GM21367 (cell line): ENCODE data around the gene SSH2.

Source experiments
- ATAC-seq: cut with Tn5 transposase; IDR thresholded peaks from one replicate; pipeline ENCODE4 v1.9.1; 2021; ENCODE audit not compliant: unreplicated experiment

Gene SSH2

DNA sequence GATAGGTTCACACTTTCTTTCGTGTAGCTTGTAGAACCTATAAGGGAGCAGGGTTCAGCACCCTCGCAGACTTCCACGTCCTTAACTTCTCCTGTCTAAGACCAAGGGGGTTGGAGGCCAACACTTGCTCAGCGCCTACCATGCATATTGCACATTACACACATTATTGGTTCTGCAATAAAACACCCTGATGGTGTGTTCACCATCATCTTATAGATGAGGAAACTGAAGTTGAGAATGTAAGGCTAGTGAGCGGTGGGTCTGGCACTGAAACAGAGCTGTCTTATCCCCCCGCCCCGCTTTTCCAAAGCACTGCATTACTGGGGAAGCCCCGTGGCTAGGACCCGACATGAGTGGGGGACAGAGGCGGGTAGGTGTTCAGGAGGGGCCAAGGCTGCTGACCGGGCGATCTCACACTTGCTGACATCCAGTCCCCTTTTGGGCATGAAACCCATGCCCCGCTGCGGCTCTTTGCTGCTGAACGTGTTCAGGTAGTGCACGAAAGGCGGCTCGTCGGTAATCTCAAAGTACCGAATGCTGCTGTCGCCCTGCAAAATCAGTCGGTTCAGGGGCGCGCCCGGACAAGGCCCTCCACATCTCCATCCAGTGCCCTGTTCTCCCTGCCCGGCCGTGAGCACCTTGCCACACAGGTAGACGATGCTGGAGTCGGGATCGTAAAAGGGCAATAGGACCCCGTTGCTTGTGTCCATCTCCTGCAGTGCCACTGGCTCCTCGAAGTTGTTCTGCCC lies 313.6 kb downstream of the SSH2 start:
- no peak for ATAC-seq

DNA sequence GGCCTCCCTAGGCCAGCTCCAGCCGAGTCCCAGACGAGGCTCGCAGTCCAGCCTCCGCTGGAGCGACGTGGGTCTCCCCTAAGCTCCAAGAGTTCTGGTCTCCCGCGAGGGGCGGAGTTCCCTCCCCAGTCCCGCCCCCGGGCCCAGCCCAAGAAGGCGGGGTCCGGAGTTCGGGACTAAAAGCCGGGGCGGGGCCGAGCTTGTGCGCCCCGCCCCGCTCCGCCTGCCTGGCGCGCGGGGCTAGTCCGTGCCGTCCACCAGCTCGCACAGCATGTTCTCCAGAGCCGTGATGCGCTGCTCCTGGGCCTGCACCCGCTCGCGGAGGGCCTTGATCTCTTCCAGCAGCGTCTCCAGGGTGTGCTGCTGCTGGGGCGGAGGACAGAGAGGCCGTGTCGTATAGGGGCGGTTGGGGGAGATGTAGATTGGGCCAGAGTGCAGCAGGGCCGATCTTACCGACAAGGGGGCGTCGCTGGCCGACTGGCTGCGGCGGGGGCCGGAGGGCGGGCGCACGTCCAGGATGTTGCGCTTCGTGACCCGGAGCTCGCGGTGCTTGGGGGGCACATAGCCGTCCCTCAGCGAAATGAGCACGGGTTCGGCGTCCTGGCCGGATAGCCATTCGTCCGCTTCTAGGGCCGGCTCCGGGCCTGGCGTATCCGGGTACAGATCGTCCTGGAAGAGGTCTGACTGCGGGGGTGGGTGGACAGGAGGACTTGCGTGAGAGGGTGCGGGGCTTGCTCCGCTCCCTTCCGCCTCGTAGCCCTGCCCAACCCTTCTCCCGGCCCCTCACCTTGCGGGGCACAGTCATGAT lies 314.3 kb downstream of the SSH2 start:
- ATAC-seq: no peak

DNA sequence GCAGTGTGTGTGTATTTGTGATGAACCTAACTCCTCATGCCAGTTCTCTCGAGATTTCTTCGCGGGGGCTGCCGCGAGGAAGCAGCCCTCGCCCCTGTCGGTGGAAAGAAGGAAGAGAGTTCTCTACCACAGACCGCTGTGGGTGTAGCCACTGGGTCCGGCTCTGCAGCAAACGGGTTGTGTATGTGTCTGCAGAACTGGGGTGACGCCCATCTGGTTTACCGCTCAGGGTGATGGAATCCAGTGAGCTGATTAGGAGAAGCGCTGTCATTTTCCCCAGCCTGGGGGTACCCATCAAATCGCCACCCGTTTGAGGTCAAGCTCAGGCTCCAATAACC lies 315.0 kb downstream of the SSH2 start:
- no peak for ATAC-seq

DNA sequence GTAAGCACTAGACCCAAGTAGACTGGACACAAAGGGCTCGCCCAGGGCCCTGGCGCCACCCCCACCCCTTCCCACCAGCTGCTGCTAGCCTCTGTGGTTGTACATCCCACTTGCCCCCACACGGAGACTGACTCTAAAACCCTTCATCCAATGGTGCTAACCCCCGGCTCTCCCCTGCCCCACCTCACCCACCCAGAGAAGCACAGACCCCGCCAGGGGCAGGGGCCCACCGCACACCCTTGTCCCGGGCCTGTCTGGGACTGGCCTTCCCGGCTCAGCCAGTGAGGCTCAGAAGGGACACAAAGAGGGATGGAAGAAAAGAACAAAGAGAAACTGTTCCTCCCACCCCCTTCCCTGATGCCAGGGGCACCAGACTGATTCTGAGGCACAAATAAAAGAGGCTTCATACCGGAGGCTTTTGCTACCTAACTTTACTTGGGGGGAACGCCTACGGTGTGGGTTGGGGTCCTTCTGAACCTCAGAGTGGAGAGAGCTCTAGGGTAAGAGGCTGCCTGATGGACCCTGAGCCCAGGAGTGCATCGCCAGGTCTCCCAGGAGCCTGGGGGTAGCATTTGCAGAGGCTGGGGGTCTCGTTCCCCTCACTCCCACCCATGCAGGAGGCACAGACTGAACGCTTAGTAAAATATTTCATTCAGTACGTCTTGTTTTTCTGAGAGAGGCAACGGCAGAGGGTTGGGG lies 315.5 kb downstream of the SSH2 start:
- ATAC-seq: no peak

DNA sequence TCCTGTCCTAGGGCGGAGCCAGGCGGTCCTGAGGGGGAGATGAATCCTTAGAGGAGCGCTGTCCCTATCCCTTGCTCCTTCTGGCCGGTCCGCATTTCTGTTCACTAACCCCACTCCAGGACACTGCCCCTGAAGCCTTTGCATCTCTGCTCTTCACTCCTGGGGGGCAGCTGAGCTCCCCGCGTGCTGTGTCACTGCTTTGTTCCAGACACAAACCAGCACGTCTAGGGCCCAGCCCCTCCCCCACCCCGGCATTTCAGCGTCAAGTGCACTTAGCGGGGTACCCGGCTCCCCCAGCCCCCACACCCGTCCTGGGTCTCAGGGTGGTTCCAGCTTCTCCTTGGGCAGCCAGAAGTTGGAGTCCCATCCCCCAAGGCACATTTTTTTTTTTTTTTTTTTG lies 316.2 kb downstream of the SSH2 start:
- no peak for ATAC-seq

DNA sequence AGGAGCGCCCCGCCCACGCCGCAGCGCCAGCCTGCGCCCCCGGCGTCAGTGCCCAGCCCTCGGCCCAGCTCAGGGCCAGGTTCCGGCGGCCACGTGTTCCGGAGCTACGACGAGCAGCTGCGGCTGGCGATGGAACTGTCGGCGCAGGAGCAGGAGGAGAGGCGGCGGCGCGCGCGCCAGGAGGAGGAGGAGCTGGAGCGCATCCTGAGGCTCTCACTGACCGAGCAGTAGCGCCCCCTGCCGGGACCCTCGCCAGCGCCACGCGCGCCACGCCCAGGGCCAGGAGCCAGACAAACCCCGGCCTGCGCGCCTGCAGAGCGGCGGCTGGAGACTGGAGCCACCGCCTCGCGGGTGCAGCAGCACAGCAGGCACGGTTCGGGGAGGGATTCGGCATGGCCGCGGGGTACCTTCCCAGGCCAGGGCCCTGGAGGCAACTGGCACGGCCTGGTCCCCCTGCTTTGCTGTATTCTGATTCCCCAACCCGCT lies 316.6 kb downstream of the SSH2 start:
- no peak for ATAC-seq

DNA sequence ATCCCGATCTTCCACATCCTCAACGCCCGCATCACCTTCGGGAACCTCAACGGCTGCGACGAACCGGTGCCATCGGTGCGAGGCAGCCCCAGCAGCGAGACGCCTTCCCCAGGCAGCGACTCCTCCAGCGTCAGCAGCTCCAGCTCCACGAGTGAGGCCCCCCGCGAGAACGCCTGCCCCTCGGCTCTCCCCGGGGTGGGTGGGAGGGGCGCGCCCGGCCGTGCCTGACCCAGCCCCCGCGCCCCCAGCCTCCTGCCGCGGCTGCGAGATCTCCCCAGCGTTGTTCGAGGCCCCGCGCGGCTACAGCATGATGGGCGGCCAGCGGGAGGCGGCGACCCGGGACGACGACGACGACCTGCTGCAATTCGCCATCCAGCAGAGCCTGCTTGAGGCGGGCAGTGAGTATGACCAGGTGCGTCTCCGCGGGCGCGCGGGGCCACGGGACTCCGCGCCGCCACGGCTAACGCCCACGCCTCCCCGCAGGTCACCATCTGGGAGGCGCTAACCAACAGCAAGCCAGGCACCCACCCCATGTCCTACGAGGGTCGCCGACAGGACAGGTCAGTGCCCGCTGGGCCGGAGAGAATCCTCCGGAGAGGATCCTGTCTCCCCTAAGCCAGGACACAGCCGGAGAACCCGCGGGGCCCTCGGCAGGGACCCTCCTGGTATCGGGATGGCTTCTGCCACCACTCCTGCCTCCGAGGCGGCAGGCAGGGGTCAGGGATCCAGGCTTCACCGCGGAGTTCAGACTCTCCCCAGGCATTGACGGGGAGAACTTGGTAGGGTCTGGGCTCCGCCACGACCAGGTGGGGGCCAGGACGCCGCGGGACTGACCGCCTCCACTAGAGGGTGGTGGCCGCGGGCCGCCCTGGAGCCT lies 317.4 kb downstream of the SSH2 start:
- no peak for ATAC-seq

DNA sequence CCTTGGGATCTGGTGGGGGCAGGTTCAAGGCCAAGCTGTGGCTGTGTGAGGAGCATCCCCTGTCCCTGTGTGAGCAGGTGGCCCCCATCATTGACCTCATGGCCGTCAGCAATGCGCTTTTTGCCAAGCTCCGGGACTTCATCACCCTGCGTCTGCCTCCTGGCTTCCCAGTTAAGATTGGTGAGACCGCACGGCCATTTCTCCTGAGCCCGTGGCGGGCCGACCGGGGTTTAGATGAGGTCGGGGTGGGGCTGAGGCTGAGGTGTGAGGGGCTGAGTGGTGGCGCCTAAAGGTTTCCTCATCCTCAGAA lies 318.0 kb downstream of the SSH2 start:
- ATAC-seq: no peak

DNA sequence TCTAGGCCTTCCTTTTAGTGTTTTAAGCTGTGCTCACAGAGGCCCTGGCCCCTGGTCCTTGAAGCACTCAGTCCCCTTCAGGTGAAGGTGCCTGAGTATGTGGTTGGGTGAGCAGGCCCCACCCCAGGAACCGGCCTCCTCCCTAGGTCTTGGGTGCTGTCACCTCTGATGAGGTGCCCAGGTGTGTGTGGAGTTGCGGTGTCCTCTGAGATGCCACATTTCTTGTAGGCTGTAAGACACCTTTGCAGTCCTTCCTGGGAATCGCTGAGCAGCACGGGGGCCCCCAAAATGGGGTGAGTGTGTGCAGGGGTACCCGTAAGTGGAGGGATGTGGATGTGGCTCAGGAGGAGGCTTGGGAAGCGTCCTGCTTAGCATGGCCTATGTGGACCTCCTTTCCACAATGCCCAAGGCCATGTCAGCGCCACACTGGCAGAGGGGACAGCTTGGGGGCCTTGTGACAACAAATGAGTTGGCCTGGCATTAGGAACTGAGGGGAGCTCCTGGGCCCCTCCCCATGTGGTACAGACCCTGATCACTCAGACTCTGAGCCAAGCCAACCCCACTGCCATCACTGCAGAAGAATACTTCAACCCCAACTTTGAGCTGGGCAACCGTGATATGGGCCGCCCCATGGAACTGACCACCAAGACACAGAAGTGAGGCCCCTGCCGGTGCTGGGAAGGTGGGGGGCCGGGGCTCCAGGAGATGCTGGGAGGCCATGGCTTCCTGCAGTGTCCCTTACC lies 318.5 kb downstream of the SSH2 start:
- ATAC-seq: no peak

DNA sequence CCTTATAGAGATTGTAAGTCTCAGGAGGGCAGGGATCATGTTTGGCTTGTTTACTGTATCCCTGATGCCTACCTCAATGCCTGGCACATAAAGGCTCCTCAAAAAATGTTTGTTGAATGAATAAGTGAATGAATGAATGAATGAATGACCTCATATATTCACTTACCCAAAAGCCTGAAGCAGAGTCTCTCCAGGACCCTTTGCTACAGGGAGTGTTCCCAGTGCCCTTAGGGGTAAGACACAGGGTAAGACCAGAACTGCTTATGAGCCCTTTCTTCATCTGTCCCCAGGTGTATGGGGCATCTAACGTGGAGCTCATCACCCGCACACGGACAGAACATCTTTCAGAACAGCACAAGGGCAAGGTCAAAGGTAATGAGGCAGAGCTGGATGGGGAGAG lies 319.6 kb downstream of the SSH2 start:
- no peak for ATAC-seq

DNA sequence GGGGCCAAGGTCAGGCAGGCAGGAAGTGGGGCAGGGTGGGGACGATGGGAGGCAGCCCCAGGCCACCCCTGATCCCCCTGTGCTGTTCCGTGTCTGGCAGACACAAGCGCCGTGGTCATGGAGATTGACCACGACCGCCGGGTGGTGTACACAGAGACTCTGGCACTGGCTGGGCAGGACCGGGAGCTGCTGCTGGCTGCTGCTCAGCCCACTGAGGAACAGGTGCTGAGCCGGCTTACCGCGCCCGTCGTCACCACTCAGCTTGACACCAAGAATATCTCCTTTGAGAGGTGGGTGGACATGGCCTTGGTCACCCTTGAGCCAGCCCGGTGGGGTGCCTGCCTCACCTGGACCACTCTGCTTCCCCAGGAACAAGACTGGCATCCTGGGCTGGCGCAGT lies 321.0 kb downstream of the SSH2 start:
- ATAC-seq: no peak

DNA sequence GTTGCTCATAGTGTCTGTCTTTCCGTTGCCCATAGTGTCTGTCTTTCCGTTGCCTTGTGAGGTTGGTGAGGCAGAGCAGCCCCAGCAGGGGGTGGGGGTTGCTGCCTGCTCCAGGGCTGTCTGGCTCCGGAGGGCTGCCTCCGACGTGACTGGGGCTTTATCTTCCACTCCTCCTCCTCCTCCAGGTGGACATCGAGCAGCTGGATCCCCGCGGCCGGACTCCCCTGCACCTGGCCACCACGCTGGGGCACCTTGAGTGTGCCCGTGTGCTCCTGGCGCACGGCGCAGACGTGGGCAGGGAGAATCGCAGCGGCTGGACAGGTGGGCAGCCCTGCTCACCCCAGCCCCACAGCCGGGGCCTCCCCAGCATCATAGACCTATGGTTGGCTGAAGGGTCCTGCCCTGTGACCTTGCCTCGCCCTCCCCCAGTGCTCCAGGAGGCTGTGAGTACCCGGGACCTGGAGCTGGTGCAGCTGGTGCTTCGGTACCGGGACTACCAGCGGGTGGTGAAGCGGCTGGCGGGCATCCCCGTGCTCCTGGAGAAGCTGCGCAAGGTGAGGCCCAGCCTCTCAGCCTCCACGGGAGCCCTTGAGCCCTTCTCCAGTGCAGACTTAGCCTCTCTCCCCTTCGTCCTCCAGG lies 322.4 kb downstream of the SSH2 start:
- ATAC-seq: no peak

DNA sequence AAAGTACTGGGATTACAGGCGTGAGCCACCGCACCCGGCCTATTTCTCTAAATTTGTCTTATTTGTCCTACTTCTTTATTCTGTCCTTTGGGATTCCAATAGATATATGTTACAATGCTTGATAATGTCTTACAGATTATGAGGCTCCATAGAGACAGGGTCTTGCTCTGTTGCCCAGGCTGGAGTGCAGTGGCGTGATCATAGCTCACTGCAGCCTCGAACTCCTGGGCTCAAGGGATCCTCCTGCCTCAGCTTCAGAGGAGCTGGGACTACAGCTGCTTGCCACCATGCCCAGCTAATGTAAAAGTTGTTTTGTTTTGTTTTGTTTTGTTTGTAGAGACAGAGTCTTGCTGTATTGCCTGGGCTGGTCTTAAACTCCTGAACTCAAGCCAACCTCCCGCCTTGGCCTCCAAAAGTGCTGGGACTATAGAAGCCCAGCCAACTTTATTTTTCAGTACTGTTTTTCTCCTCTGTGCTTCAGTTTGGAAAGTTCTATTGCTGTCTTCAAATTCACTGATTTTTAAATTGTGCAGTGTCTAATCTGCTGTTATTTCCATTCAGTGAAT lies 326.8 kb downstream of the SSH2 start:
- ATAC-seq: no peak

DNA sequence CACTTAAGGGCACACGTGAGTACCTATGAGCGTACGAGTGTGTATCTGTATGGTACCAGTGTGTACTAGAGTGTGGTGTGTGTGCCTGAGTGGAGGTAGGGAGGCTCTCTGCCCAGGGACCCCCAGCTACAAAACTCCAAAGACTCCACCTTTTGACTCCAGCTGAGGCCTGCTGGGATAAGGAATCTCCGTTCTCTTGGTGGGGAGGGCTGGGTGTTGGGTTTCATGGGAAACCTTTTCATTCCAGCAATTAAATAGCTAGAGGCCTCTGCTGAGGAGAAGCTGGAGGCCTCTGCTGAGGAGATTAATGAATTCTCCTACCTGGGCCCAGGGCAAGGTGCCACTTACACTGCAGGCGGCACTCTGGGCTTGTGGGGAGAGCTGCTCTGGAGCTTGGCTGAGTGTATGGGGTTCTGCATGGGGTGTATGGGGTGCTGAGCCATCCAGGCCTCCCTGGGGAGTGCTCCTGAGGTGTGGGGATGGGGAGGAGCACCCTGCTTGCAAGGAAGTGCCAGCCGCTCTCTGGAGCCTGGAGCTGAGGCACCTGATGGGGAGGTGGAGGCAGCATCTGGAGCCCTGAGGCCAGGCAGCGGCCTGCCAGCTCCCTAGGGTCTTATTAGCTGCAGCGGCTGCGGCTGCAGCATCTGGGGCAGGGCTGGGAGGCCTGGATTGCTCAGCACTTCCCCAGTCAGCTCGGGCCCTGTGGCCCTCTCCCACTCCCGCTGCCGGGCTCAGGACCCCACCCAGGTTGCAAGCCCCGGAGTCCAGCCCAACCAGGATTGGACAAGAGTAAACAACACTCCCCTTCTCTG lies 332.5 kb downstream of the SSH2 start:
- no peak for ATAC-seq

DNA sequence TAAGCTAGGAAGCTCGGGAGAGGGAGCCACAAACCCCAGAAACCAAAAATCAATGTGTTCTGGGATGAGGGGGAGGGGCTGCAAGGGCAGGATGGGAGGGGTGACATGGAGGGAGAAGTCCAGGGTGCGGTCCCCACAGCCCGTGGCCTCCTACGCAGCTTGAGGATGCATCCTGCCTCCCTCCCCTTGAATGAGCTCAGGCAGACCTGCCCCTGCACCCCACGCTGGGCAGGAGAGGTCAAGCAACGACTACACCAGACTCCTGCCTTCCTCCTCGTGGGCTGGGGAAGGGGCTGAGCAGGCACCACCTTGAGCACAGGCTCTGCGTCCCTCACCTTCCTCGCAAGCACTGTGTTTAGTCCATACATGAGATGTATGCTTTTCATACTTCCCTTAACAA lies 333.2 kb downstream of the SSH2 start:
- no peak for ATAC-seq

DNA sequence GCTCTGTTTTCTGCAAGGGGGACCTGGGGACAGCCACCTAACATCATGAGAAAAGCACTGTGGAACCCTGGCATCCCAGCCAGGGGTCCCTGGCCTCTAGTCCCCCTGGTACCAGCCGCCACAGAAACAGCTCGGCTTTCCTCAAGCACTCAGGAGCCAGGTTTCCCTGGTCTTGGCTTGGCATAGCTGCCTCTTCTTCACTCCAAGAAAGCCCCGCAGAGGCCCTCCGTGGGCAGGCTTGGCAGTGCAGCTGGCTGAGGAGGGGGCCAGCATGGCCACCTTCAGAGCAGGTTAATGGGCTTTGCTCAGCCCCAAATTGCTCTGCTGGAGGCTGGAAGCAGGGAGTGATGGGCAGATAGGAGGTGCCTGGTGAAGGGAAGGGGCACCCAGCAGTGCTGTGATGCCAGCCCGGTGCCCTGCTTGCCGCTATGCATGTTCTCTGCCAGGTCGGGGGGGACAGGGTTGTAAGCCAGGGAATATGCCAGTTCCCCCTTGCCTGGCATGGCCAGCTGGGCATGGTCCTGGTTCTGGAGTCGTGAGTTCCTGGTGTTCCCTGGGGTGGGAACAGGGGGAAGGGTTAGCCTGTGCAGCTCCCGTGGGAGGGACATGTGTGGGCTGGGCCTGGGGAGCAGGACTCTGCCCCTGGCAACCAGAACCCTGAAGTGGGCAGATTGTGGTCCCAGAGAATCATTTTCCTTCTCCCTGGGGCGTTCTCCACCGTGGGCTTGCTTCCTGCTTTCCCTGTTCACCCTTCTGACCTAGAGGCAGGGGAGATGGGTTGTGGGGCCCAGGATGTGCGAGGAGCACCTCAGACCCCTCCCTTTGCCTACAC lies 333.9 kb downstream of the SSH2 start:
- ATAC-seq: no peak

DNA sequence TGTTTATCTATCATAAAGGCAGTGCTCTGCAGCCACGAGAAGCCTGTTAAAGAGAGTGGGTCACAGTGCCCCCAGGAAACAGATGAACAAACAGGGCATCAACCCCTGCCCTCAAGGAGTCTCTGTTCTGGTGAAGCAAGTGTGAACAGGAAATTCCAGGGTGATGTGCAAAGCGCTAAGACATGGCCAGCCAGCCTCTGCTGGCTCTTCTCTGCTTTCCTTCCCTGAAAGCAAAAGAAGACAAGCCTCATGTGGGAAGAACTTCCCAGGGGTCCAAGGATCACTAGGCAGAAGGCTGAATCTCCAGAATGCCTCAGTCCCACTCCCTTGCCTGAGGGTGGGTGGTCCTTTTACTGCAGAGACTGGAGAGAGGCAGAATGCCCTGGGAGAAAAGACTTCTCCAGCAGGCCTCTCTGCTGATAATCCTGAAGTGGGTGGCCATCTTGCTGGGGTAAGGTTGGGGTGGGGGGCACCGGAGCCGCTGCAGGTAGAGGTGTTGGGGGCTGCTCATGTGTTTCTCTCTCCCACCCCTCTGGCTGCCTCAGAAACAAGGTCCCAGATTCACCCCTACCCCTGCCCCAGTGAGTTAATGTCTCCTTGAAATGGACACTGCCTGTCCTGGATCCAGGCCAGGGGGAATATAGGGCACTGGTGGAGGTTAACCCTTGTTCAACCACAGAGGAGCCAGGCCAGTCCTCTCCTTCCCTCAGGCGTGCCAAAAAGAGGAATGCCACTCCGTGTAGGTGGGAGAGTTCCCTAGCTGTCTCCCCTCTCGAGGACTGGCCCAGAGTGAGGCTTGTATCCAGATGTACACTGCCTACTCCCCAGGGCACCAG lies 334.7 kb downstream of the SSH2 start:
- ATAC-seq: no peak
